OCI-LY1 (cell line): ENCODE measurements around the gene HLF.

Experiments
- H2AFZ ChIP-seq: fragments of 200-600 bp; sonication (generic), shearing (Covaris generic); 2 replicates; pipeline ENCODE4 v1.6.0; 2014; ENCODE audit warnings: antibody characterized with exemption, mild to moderate bottlenecking, low read length
- H3F3A ChIP-seq: fragments of 200-600 bp; sonication (generic), shearing (Covaris generic); 2 replicates; pipeline ENCODE4 v1.6.0; 2014; ENCODE audit warnings: mild to moderate bottlenecking, antibody characterized with exemption, low read length, moderate library complexity; ENCODE audit not compliant: insufficient read depth
- H3K27ac ChIP-seq: fragments of 200-600 bp; sonication (generic); 2 replicates; pipeline ENCODE4 v1.5.1; 2014; ENCODE audit warnings: low read length, mixed run types, mild to moderate bottlenecking, low read depth; ENCODE audit not compliant: poor library complexity, severe bottlenecking
- H3K27me3 ChIP-seq: fragments of 200-600 bp; sonication (generic); 2 replicates; pipeline ENCODE4 v1.6.0; 2014; ENCODE audit warnings: antibody characterized with exemption, mild to moderate bottlenecking, low read length, moderate library complexity; ENCODE audit not compliant: insufficient read depth
- H3K36me3 ChIP-seq: fragments of 200-600 bp; sonication (generic); 2 replicates; pipeline ENCODE4 v1.6.1; 2014; ENCODE audit warnings: mild to moderate bottlenecking, antibody characterized with exemption, low read length, moderate library complexity, mixed read lengths; ENCODE audit not compliant: insufficient read depth
- H3K4me1 ChIP-seq: fragments of 200-600 bp; sonication (generic); 2 replicates; pipeline ENCODE4 v1.5.1; 2014; ENCODE audit warnings: mild to moderate bottlenecking, low read length, moderate library complexity; ENCODE audit not compliant: insufficient read depth, severe bottlenecking
- H3K4me2 ChIP-seq: fragments of 200-600 bp; sonication (generic), shearing (Covaris generic); 2 replicates; pipeline ENCODE4 v1.6.1; 2014; ENCODE audit warnings: low read length
- H3K4me3 ChIP-seq: fragments of 200-600 bp; sonication (generic); 2 replicates; pipeline ENCODE4 v1.5.1; 2014; ENCODE audit warnings: low read length, low read depth, mild to moderate bottlenecking, mixed read lengths; ENCODE audit not compliant: poor library complexity, severe bottlenecking
- H3K79me2 ChIP-seq: fragments of 200-600 bp; shearing (Covaris generic); 2 replicates; pipeline ENCODE4 v1.6.1; 2016; ENCODE audit warnings: mixed run types, low read length, mixed read lengths; ENCODE audit not compliant: insufficient read depth
- H3K9ac ChIP-seq: fragments of 200-600 bp; sonication (generic), shearing (Covaris generic); 2 replicates; pipeline ENCODE4 v1.6.1; 2014; ENCODE audit warnings: mild to moderate bottlenecking, low read length, mixed read lengths
- H3K9me2 ChIP-seq: fragments of 200-600 bp; sonication (generic), shearing (Covaris generic); 2 replicates; pipeline ENCODE4 v1.6.1; 2014; ENCODE audit warnings: low read depth, mild to moderate bottlenecking, low read length, mixed read lengths
- H3K9me3 ChIP-seq: fragments of 200-600 bp; shearing (Covaris generic); 2 replicates; pipeline ENCODE4 v1.6.1; 2014; ENCODE audit warnings: low read length, mixed read lengths
- H4K20me1 ChIP-seq: fragments of 200-600 bp; sonication (generic), shearing (Covaris generic); 2 replicates; pipeline ENCODE4 v1.6.0; 2016; ENCODE audit warnings: mild to moderate bottlenecking, low read length; ENCODE audit not compliant: insufficient read depth
- CTCF ChIP-seq: fragments of 200-600 bp; sonication (generic), shearing (Covaris generic); IDR thresholded peaks from 2 replicates; pipeline ENCODE4 v1.5.1; 2017; ENCODE audit warnings: mild to moderate bottlenecking, antibody characterized with exemption, low read length, moderate library complexity, mixed read lengths
- EZH2 ChIP-seq: fragments of 200-600 bp; sonication (generic), shearing (Covaris generic); IDR thresholded peaks from 2 replicates; pipeline ENCODE4 v1.8.0; 2017; ENCODE audit warnings: borderline replicate concordance, mixed run types, mild to moderate bottlenecking, antibody characterized with exemption, low read length, moderate library complexity, mixed read lengths

HLF gene

GRCh38 chr17:55354941-55355340, 90.2 kb downstream of the HLF start:
- Histone ChIP-seq H3F3A (no peaks in the 10 kb centered on the region), H3K4me2 (no peak overlapping the region), H3K79me2 (no peaks in the 10 kb centered on the region), H3K9me2 (no peaks in the 10 kb centered on the region), H3K4me3 (no peak overlapping the region), H3K9ac (no peak overlapping the region), H3K36me3 (no peaks in the 10 kb centered on the region), H3K27ac (no peak overlapping the region), H3K9me3 (no peaks in the 10 kb centered on the region), H3K27me3 (no peaks in the 10 kb centered on the region), H4K20me1 (no peaks in the 10 kb centered on the region), H3K4me1 (no peaks in the 10 kb centered on the region), H2AFZ (no peak overlapping the region)
- no peak for TF ChIP-seq CTCF
- TF ChIP-seq EZH2, result no peak

- H3K9ac ChIP-seq, result no peak overlapping the region
- H4K20me1 ChIP-seq, result no peaks in the 10 kb centered on the region
- H3K4me1 ChIP-seq, result no peaks in the 10 kb centered on the region
- H3K79me2 ChIP-seq, result no peaks in the 10 kb centered on the region
- H2AFZ ChIP-seq, result no peak overlapping the region
- TF ChIP-seq CTCF (peak; percentile 76), EZH2 (no peak)
- H3F3A ChIP-seq, result no peaks in the 10 kb centered on the region
- no peaks in the 10 kb centered on the region for H3K36me3 ChIP-seq
- peaks cover 4% of the 10 kb centered on the region; the same call in 1 of the 2 replicates for H3K9me3 ChIP-seq
- H3K4me3 ChIP-seq, result no peak overlapping the region
- H3K4me2 ChIP-seq, result no peak overlapping the region
- no peak overlapping the region for H3K27ac ChIP-seq
- no peaks in the 10 kb centered on the region; the same call in 1 of the 2 replicates for H3K27me3 ChIP-seq
- no peaks in the 10 kb centered on the region for H3K9me2 ChIP-seq
Observed at GRCh38 chr17:55356434-55357328, 91.9 kb downstream of the HLF start.

GRCh38 chr17:55360971-55361370, 96.2 kb downstream of the HLF start:
- no peak overlapping the region for H3K27ac ChIP-seq
- H3K9me3 ChIP-seq, result peaks cover 6% of the 10 kb centered on the region
- no peaks in the 10 kb centered on the region for H3K79me2 ChIP-seq
- no peaks in the 10 kb centered on the region for H3K4me1 ChIP-seq
- no peaks in the 10 kb centered on the region; the same call in 1 of the 2 replicates for H3K27me3 ChIP-seq
- H2AFZ ChIP-seq, result no peak overlapping the region
- no peaks in the 10 kb centered on the region for H3K9me2 ChIP-seq
- H3K4me2 ChIP-seq, result no peak overlapping the region
- no peaks in the 10 kb centered on the region for H3F3A ChIP-seq
- H3K36me3 ChIP-seq, result no peaks in the 10 kb centered on the region
- TF ChIP-seq CTCF, result no peak
- TF ChIP-seq EZH2, result no peak
- H3K9ac ChIP-seq, result no peak overlapping the region
- no peak overlapping the region for H3K4me3 ChIP-seq
- H4K20me1 ChIP-seq, result no peaks in the 10 kb centered on the region
